H9 (cell line): ENCODE results near the gene DLX2. TPM values are rescaled to one million over a fixed set of nuclear protein-coding genes. Genes with fewer than 3 reads are reported as not detected.

Source experiments
- DNase-seq: peaks from one replicate; pipeline ENCODE4 v3.0.0-alpha.2; 2017
- H2AFZ ChIP-seq: one replicate; pipeline ENCODE4 v1.6.1; 2013; ENCODE audit warnings: mild to moderate bottlenecking, low read length, control low read depth, moderate library complexity
- H2AK5ac ChIP-seq: 2 replicates; pipeline ENCODE4 v1.6.1; 2013; ENCODE audit warnings: low read length, control low read depth, mixed read lengths; ENCODE audit not compliant: insufficient read length
- H2BK120ac ChIP-seq: one replicate; pipeline ENCODE4 v1.6.1; 2013; ENCODE audit warnings: low read depth, mild to moderate bottlenecking, low read length, control low read depth, inconsistent platforms; ENCODE audit not compliant: poor library complexity, severe bottlenecking
- H2BK12ac ChIP-seq: 2 replicates; pipeline ENCODE4 v1.6.1; 2013; ENCODE audit warnings: low read length, control low read depth, mixed read lengths, low read depth; ENCODE audit not compliant: insufficient read length
- H2BK15ac ChIP-seq: 2 replicates; pipeline ENCODE4 v1.6.1; 2013; ENCODE audit warnings: low read depth, low read length, control low read depth
- H2BK20ac ChIP-seq: one replicate; pipeline ENCODE4 v1.6.1; 2013; ENCODE audit warnings: low read depth, mild to moderate bottlenecking, low read length, control low read depth, inconsistent platforms; ENCODE audit not compliant: poor library complexity, severe bottlenecking
- H2BK5ac ChIP-seq: 2 replicates; pipeline ENCODE4 v1.6.1; 2013; ENCODE audit warnings: low read length, control low read depth, mixed read lengths; ENCODE audit not compliant: insufficient read length
- H3K14ac ChIP-seq: 2 replicates; pipeline ENCODE4 v1.6.1; 2013; ENCODE audit warnings: low read length, control low read depth; ENCODE audit not compliant: insufficient read depth
- H3K18ac ChIP-seq: 2 replicates; pipeline ENCODE4 v1.6.1; 2013; ENCODE audit warnings: low read depth, mild to moderate bottlenecking, mixed read lengths, low read length, control low read depth; ENCODE audit not compliant: insufficient read length
- H3K23ac ChIP-seq: 2 replicates; pipeline ENCODE4 v1.6.1; 2013; ENCODE audit warnings: low read length, control low read depth, mixed read lengths, low read depth; ENCODE audit not compliant: insufficient read length
- H3K23me2 ChIP-seq: 2 replicates; pipeline ENCODE4 v1.6.1; 2013; ENCODE audit warnings: low read depth, mild to moderate bottlenecking, mixed read lengths, low read length, control low read depth; ENCODE audit not compliant: insufficient read length, poor library complexity, severe bottlenecking
- H3K27ac ChIP-seq: 2 replicates; pipeline ENCODE4 v1.5.1; 2013; ENCODE audit warnings: low read length, control low read depth, mixed read lengths, low read depth; ENCODE audit not compliant: insufficient read length
- H3K27me3 ChIP-seq: 2 replicates; pipeline ENCODE4 v1.6.1; 2013; ENCODE audit warnings: low read length, control low read depth, inconsistent platforms; ENCODE audit not compliant: insufficient read depth
- H3K4ac ChIP-seq: 2 replicates; pipeline ENCODE4 v1.6.1; 2013; ENCODE audit warnings: low read depth, mild to moderate bottlenecking, control low read depth, inconsistent platforms, low read length, moderate library complexity
- H3K4me1 ChIP-seq: 2 replicates; pipeline ENCODE4 v1.6.1; 2013; ENCODE audit warnings: low read length, control low read depth, inconsistent platforms; ENCODE audit not compliant: insufficient read depth
- H3K4me2 ChIP-seq: 2 replicates; pipeline ENCODE4 v1.6.1; 2013; ENCODE audit warnings: low read length, control low read depth, mixed read lengths; ENCODE audit not compliant: insufficient read length, insufficient read depth
- H3K56ac ChIP-seq: 2 replicates; pipeline ENCODE4 v1.6.1; 2013; ENCODE audit warnings: low read depth, mild to moderate bottlenecking, mixed read lengths, low read length, control low read depth; ENCODE audit not compliant: insufficient read length
- H3K79me1 ChIP-seq: 2 replicates; pipeline ENCODE4 v1.6.1; 2013; ENCODE audit warnings: low read depth, mild to moderate bottlenecking, moderate library complexity, low read length, control low read depth, inconsistent platforms; ENCODE audit not compliant: insufficient read depth, poor library complexity, severe bottlenecking
- H3K79me2 ChIP-seq: 2 replicates; pipeline ENCODE4 v1.6.1; 2013; ENCODE audit warnings: low read length, control low read depth, inconsistent platforms; ENCODE audit not compliant: insufficient read depth
- H3K9ac ChIP-seq: 2 replicates; pipeline ENCODE4 v1.6.1; 2013; ENCODE audit warnings: low read length, control low read depth, mixed read lengths; ENCODE audit not compliant: insufficient read length; ENCODE audit errors: extremely low read depth
- H3K9me3 ChIP-seq: one replicate; pipeline ENCODE4 v1.6.1; 2013; ENCODE audit warnings: low read depth, low read length, inconsistent platforms; ENCODE audit not compliant: control insufficient read depth
- H3T11ph ChIP-seq: one replicate; pipeline ENCODE4 v1.6.1; 2013; ENCODE audit warnings: mild to moderate bottlenecking, low read length, control low read depth, inconsistent platforms
- H4K20me1 ChIP-seq: one replicate; pipeline ENCODE4 v1.6.1; 2013; ENCODE audit not compliant: control insufficient read depth, insufficient read length, insufficient read depth
- H4K5ac ChIP-seq: 2 replicates; pipeline ENCODE4 v1.6.1; 2013; ENCODE audit warnings: low read depth, mild to moderate bottlenecking, mixed read lengths, low read length, control low read depth; ENCODE audit not compliant: insufficient read length
- H4K8ac ChIP-seq: replicated peaks from 2 replicates; pipeline ENCODE4 v1.6.1; 2013; ENCODE audit warnings: low read length, control low read depth, mixed read lengths, low read depth; ENCODE audit not compliant: insufficient read length
- H4K91ac ChIP-seq: 2 replicates; pipeline ENCODE4 v1.6.1; 2013; ENCODE audit warnings: low read depth, mild to moderate bottlenecking, moderate library complexity, mixed read lengths, low read length, control low read depth; ENCODE audit not compliant: insufficient read length
- H3K27ac Mint-ChIP-seq, 3 experiments: 2 replicates in 2 of 3; 3 replicates in 1 of 3; pipeline ENCODE4 v1.8.0; 2020 to 2021; ENCODE audit warnings: mixed read lengths in 3 of 3, mild to moderate bottlenecking in 1 of 3, moderate library complexity in 1 of 3
- H3K27me3 Mint-ChIP-seq: 2 replicates; pipeline ENCODE4 v1.8.0; 2021; ENCODE audit warnings: low read depth, mild to moderate bottlenecking, moderate library complexity, mixed read lengths
- H3K36me3 Mint-ChIP-seq, 3 experiments: 2 replicates in 2 of 3; 3 replicates in 1 of 3; pipeline ENCODE4 v1.8.0; 2020 to 2021; ENCODE audit warnings: low read depth in 3 of 3, mixed read lengths in 3 of 3; ENCODE audit not compliant: insufficient read depth in 1 of 3
- H3K4me1 Mint-ChIP-seq, 2 experiments: 2 replicates each; pipeline ENCODE4 v1.8.0; 2020; ENCODE audit warnings: mixed read lengths in 2 of 2
- H3K4me3 Mint-ChIP-seq, 2 experiments: 2 replicates in 1 of 2; 3 replicates in 1 of 2; pipeline ENCODE4 v1.8.0; 2020 to 2021; ENCODE audit warnings: mild to moderate bottlenecking in 2 of 2, mixed read lengths in 2 of 2, moderate library complexity in 1 of 2
- H3K9me3 Mint-ChIP-seq, 2 experiments: 2 replicates in 1 of 2; 3 replicates in 1 of 2; pipeline ENCODE4 v1.8.0; 2020; ENCODE audit warnings: mild to moderate bottlenecking in 2 of 2, mixed read lengths in 2 of 2, moderate library complexity in 1 of 2
- WGBS: extraction: QIAGEN DNeasy Blood & Tissue Kit; methylation state at CpG from one replicate; pipeline ENCODE4 v1.1.7; 2013; ENCODE audit warnings: missing lambda C conversion rate, low lambda C conversion rate, mixed read lengths; ENCODE audit not compliant: insufficient read length; ENCODE audit errors: extremely low coverage; 5-methylcytosine and 5-hydroxymethylcytosine counted together
- total RNA-seq: library from RNA; stranded (reverse); gene quantifications from 2 replicates; pipeline ENCODE4 v1.2.1, GENCODE V29; 2021
- TF ChIP-seq, protein P1 (sequence below): fragments of 200-600 bp; sonication (generic); conservative IDR thresholded peaks from 3 replicates; pipeline ENCODE4 v1.8.0; 2021; ENCODE audit warnings: antibody characterized with exemption, mild to moderate bottlenecking

DLX2 gene
- total RNA-seq, 1 experiment from 2014 or later = not detected

DNA sequence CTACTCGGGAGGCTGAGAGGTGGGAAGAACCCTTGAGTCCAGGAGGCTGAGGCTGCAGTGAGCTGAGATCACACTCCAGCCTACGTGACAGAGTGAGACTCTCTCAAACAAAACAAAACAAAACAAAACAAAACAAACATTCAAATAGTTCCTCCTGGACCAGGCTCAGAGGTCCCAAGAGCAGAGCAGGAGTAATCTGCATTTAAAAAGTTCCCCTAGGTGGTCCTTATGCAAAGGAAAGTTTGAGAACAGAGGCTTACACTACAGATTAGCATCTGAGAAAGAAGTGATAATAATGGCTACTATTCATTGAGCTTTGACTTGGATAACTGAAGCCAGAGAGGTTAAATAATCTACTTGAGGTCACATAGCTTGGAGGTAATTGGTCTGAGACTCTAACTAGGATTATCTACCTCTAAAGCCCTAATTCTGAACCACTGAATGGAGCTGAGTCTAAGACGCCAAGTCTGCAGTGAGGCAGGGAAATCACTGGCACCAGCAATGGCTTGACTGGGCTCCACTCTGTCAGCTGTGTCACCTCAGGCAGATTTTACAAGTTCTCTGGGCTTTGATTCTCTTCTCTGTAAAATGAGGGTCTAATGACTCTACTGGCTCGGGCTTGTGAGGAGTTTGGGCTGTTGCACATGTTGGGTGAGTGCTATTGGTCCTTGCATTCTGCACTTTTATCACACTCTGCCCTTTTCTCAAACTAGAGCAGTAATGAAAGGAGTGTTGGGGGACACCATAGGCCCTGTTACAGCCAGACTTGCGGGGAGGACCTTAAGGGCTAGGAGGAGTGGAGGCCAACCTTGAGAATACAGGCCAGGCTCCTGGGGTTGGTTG lies 29.2 kb upstream of the DLX2 start:
- Histone ChIP-seq H3K27ac (no peak overlapping the region), H3K4me2 (peak overlapping the region; percentile 1), H3K14ac (no peak overlapping the region), H4K91ac (no peak overlapping the region), H4K8ac (no peak overlapping the region), H3K4ac (no peak overlapping the region), H2BK15ac (no peak overlapping the region), H3K79me1 (no peaks in the 10 kb centered on the region), H3K9me3 (no peaks in the 10 kb centered on the region), H3K18ac (peak overlapping the region; percentile 34), H4K20me1 (no peaks in the 10 kb centered on the region), H3K4me1 (peaks cover 4% of the 10 kb centered on the region; the same call in 1 of the 2 replicates), H2AK5ac (no peak overlapping the region), H3K23me2 (no peaks in the 10 kb centered on the region), H2BK5ac (no peak overlapping the region), H2AFZ (no peak overlapping the region), H3K27me3 (peaks cover 2% of the 10 kb centered on the region; the same call in 1 of the 2 replicates), H4K5ac (no peak overlapping the region), H2BK12ac (no peak overlapping the region), H2BK120ac (no peak overlapping the region), H3K79me2 (no peaks in the 10 kb centered on the region), H3K23ac (no peak overlapping the region), H3T11ph (no peak overlapping the region), H3K56ac (no peak overlapping the region), H2BK20ac (no peak overlapping the region), H3K9ac (no peak overlapping the region)
- peaks cover 0 to 32% (median 2%) of the 10 kb centered on the region in 3 experiments; a peak in 5 of 7 replicates for H3K36me3 Mint-ChIP-seq
- H3K27me3 Mint-ChIP-seq = peaks cover 24% of the 10 kb centered on the region
- peaks cover 9 to 21% of the 10 kb centered on the region in 2 experiments for H3K9me3 Mint-ChIP-seq
- peak; percentile 61 for DNase-seq
- peak overlapping the region; percentile 40 to 94 (median 92) for H3K27ac Mint-ChIP-seq
- peak overlapping the region in 1 of 2 experiments; percentile 57; a peak in 2 of 5 replicates for H3K4me3 Mint-ChIP-seq
- WGBS = no CpG with 5 or more reads among the region's 5 CpGs
- peaks cover 26 to 36% of the 10 kb centered on the region in 2 experiments for H3K4me1 Mint-ChIP-seq
- TF ChIP-seq, protein P1, sequence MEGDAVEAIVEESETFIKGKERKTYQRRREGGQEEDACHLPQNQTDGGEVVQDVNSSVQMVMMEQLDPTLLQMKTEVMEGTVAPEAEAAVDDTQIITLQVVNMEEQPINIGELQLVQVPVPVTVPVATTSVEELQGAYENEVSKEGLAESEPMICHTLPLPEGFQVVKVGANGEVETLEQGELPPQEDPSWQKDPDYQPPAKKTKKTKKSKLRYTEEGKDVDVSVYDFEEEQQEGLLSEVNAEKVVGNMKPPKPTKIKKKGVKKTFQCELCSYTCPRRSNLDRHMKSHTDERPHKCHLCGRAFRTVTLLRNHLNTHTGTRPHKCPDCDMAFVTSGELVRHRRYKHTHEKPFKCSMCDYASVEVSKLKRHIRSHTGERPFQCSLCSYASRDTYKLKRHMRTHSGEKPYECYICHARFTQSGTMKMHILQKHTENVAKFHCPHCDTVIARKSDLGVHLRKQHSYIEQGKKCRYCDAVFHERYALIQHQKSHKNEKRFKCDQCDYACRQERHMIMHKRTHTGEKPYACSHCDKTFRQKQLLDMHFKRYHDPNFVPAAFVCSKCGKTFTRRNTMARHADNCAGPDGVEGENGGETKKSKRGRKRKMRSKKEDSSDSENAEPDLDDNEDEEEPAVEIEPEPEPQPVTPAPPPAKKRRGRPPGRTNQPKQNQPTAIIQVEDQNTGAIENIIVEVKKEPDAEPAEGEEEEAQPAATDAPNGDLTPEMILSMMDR = no peak
